ENCODE measurements around the gene LRMDA.

Gene LRMDA

DNA sequence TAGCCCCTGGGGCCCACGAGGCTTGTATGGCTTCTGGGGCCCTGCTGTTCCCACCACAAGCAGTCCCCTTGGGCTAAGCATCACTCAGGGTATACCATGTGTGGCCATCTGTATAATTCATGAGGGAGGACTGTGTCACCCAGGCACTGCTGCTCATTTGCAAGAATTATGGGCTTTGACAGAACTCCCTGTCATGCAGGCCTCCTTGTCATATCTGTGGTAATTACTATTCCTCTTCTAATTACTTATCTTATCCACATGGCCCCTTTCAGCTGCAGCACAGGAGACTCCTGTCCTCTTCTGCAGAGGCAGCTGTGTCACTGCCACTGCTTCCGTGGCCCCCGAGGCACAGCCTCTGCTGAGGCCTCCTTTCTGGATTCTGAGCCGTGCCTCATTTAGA, 46.3 kb downstream of the LRMDA start:
- no peak for DNase-seq

DNA sequence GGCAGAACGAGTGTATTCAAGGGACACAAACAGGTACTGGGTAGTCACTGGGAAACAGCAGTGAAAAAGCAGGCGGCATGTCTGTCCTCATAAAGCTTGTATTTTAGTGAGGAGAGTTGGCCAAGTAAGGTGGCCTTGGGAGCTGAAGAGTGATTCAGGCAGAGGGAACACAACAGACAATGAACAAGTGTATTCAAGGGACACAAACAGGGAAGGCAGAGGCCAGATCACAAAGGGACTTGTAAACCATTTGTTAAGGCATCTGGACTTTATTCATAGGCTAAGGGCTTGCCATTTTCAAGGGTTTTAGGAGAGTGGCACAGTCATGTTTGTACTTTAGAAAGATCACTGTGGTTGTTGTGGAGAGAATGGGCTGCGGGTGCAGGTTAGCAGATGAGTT, 49.0 kb downstream of the LRMDA start:
- no peak for DNase-seq

DNA sequence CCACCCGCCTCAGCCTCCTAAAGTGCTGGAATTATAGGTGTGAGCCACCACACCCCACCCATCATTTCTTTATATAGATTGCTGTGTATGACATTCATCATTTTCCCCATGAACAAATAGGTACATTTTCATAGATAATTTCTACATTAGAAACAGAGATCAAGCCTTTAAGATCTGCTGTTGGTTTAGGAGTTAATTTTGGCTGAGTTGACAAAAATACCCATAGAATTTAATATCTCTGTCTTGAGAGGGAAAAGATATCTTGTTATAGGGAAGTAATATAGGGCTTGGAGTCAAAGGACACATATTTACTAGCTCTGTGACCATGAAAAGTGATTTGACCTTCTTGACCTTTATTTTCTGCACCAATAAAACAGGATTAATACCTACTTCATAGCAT, 51.8 kb downstream of the LRMDA start:
- no peak for DNase-seq

DNA sequence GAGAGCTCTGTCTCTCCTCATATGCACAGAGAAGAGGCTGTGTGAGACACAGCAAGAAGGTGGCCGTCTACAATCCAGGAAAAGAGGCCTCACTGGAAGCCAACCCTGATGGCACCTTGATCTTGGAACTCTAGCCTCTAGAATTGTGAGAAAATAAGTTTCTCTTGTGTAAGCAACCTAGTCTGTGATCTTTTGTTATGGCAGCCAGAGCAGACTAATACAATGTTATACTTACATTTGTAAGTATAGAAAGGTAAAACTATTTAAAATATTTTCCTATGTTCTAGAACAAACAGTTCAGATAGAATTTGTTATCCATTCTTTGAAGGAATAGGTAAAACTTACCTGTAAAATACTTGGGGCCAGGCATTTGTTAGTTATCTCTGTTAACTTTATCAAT, 53.3 kb downstream of the LRMDA start:
- DNase-seq, result no peak

DNA sequence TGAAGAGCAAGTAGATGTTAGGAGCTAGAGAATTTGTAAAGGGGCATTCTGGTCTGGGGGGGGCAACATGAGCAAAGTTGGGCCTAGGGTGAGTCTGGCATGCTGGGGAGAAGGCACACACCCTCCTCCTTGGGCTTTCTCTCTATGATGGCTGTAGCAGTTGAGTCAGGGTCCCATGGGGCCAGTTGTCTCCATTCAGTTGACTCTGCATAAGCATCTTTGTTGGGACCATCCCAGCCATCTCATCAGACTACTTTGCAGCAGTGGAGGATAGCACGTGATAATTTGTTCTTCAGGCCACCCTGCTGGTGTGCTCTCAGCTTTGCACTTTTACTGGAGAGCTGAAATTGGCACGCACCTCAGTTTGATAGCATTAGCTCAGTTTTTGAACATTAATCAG, 55.2 kb downstream of the LRMDA start:
- no peak for DNase-seq

DNA sequence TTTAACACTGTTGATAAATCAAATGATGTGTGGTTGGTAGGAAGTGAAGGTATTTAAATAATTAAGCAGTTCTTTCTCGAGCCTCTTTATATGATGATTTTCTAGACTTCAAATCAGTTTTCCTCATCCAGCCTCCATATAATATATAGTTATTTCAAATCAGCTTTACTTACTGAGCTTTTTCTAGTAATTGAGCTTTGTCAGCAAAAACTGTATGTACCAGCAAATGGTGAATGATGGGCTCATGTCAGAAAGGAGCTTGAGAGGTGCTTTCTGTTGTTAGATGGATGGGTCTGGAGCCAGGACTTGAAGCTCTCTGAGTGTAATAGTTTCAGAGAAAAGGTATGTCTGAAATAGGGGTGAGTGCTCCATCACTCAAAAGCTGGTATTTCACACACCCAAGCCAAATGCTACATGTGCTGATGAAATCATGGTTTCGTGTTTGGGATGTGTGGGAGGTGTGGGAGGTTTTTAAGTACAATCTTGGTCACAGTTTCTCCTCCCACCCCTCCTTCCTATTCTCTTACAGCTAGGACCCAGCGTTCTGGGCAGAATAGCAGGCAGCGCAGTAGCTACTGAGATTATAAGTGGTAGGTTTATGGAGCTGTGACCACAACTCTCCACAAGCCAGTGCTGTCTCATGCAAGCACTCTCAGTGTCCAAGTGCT, 55.8 kb downstream of the LRMDA start:
- DNase-seq, result no peak

DNA sequence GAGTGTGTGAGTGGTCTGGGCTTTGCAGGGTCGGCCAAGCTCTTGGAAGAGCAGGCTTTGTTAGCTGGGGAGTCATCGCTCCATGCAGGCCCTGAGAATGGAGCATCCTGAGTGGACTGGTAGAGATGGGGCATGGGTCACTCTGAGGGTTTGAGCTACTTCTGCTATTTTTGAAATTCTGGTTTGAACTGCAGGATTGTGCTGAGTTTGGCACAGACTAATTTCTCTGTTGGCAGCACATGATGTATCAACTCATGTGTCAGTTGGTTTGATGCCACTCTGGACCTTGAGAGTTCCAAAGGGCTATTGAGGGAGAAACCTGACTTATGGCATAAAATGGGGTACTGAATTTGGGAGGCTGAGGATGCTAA, 56.3 kb downstream of the LRMDA start:
- DNase-seq, result no peak

DNA sequence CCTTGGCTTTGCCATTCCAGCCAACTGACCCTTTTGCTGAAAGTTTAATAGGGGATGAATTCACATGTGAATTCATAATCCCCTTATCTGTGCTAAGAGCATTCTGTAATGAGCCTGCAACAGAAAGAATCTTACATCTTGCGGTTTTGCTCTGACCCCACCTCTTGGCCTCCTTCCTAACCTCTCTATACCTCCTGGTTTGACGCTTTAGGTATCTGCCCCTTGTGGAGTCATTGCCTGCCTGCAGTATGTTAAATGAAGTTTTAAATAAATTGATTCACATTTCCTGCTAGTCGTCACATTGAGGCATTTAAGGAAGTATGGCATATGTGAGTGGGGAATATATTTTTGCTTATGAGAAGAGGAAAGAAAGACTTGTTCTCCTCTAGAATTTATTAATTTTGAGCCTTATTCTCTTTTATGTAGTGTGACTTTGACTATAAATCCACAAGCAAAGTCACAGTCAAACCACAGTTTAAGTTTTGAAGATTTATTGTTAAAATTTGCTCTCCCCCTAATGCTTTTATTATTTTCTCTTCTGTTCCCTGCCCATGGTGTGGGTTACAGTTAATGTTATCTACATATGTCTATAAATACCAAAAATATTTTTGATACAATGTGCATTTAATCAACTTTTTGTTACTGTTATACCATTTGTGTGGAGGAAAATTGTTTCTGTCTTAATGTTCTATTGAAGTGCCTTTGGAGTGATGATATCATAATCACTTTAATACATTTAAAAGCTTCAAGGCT, 60.9 kb downstream of the LRMDA start:
- no peak for DNase-seq

DNA sequence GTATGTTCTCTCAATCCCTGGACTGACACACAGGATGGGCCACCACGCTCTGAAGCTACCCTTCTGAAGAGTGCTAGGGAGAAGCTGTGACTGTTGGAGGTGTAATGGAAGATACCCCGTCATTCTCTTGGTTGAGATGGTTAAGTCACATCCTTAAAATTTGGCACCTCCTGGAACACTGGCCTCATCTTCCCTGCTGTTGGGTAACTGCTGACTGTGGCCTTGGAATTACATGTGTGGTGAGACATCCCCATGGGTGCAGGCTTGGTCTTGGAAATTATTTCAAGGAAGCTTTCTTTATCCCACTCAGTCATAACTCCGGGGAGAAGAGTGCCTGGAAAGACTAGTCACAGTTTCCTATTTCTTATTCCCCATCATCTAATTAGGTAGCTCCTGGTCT, 62.0 kb downstream of the LRMDA start:
- no peak for DNase-seq

DNA sequence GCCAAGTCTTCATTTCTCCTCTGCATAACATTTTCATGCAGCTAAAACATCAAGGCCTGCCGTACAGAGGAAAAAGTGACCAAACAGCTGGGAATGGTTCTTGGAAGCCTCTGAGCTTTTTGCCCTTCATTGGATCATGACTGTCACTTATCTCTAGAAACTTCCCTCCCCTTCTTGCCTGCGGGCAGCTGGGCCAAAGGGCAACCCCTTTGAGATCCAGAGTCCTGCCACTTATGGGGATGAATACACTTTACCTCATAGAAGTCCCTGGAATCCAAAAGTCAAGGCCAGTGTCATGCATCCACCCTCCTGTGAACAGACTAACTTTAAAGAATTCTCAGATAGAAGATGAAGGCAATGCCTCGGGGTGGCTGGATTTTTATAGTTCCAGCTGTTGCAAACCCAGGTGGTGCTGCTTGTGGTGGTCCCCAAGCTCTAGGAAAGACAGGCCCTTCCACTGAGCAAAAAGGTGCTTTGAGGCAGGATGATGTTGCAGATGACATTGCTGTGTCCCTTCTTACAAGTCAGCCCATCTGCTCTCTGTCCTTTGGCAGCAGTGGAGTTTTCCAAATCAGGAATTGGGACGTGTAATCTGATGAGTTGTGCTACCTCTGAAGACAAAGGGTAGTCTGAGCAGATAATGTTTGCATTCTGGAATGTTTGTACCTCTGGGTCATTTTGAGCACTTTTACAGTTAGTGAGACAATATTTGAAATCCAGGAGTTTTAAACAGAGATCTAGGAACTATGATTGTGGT, 64.2 kb downstream of the LRMDA start:
- DNase-seq, result no peak

DNA sequence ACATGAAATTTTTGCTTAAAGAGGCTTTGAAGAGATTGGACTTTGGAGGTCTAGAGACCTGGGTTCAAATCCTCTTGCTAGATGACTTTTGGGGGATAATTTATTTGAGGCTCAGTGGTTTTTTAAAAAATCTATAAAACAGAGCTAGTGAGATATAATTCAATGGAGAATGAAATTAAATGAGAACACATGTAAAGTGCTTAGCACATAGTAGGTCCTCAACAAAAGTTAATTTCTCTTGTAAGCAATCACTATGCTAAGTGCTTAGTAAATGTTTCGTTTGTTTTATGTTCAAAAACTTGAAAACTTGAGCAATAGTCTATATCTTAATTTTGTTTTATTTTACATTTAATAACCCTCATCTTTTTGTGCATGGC, 64.8 kb downstream of the LRMDA start:
- no peak for DNase-seq

DNA sequence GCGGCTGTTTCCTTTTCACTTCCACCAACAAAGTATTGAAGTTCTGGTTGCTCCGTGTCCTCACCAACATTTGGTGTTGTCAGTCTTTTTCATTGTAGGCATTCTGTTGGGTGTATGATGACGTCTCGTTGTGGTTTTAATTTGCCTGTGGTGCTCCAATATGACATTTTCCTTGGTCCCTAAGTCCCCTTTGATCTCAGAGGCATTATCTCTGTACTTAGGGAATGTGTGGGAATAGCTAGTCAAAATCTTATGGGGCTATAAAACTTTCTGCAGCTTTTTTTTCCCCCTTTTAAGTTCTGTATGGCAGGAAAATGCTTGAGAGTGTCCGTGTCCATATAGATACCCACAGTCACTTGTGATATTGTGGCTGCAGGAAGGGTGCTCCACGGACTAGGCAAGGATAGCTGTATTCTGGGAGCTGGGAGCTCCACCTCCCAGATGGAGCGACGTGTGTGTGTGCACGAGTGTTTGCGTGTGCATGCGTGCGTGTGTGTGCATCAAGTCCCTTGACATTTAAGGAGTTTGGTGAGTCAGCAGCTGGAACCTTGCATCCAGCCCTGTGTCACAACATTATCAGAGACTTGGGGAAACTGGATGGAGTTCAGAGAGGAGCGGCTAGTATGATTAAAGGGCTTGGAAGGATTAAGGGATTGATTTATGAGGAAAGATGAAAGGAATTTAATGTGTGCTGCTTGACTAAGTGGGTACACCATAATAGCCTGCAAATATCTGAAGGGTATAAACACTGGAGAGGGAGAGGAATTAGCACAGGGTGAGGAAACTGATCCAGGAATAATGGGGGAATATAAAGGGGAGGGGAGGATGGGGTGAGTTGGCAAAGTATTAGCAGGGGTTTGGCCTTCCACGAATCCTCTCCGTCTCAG, 66.8 kb downstream of the LRMDA start:
- no peak for DNase-seq

DNA sequence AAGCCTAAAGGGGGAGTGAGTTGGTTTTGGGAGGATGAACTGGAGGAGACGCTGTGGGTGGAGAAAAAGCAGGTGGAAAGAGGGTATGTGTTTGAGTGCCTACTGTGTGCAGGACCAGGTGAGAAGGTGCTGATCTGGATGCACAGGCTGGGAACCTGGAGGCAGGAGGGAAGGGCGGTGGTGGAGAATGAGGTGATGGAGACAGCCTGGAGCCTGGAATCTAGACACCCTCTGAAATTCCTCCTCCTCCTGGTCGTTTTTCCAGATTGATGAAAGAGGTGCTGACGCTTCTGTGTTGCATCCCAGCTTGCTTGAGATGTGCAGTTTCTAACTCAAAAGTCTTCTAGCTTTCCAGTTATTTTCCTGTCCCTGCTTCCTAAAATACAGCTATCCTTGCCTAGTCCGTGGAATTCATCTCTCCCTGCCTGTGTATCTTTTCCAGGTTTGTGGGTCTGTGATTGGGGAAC, 67.5 kb downstream of the LRMDA start:
- DNase-seq, result no peak

DNA sequence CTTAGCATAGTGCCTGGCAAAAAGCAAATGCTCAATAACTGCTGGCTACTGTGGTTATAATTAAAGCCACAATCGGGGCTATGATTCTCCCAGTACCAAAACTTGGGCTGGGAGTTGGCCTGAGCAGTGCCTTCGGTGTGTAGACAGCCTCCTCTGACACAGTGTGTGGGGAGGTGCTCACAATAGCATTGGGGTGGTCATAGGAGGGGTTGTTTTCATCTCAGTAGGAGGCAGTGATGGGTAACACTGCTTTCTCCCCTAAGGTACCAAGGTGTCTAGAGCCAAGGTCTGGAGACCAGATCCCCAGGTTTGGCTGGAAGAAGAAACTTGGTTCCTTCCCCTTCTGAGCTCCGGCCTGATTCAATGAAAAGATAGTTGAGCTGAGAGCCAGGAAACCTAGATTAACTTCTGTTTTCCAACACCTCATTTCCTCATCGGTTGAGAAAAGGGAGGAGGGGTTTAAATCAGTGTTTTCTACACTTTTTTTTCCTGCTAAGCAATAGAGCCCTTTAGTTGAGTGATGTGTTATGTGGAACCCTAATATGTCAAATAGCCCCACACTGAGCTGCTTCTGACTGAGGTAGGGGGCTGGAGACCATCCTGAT, 68.2 kb downstream of the LRMDA start:
- DNase-seq, result no peak

DNA sequence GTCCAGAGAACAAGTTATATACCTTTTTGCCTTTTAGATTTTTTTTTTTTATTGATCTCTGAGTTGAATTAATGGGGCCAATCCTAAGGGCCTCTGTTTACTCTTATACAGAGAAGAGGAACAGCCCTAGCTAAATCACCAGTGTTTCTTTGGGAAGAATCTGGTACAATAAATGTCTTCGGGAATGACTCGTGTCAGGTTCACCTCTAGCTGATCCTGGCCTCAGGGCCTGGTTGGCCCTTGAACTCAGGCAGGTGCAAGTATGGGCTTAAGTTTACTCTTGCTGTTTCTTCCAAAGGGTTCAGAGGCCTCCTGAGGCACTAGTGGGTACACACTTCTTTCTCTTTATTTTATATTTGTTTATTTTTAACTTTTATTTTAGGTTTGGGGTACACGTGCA, 71.0 kb downstream of the LRMDA start:
- DNase-seq, result no peak

DNA sequence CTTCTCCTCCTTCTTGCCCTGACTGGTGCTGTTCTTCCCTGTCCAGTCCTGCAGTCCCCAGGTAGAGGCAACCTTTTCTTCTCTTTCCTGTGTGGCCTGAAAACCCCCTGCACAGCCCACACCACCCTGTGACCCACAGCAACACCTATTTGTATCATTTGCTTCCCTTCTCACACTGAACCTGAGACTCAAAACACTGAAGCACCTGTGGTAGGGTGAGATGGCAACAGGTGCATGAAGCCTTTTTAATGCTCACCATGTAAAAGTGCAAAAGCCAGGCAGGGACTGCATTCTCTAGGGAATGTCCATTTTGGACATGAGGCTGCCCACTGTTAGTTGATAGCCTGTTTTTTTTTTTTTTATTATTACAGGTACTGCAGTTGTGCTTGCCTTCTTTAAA, 71.4 kb downstream of the LRMDA start:
- no peak for DNase-seq

DNA sequence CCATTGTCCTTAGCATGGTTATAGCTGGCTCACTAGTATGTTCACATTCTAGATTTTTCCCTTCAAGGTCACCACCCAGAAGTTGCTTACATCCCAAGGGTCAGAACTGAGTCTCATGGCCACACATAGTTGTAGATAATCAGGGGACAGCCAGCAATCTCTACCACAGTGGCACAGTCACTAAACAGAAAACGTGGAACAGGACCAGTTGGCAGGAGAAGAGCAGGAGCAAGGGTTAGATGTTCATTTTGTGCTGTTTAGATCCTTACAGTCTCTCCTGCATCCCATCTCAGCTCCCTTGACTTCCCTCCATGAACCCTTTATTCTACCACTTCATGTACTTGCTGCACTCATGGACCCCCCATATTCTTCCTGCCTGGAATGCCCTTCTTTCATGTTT, 73.9 kb downstream of the LRMDA start:
- no peak for DNase-seq

DNA sequence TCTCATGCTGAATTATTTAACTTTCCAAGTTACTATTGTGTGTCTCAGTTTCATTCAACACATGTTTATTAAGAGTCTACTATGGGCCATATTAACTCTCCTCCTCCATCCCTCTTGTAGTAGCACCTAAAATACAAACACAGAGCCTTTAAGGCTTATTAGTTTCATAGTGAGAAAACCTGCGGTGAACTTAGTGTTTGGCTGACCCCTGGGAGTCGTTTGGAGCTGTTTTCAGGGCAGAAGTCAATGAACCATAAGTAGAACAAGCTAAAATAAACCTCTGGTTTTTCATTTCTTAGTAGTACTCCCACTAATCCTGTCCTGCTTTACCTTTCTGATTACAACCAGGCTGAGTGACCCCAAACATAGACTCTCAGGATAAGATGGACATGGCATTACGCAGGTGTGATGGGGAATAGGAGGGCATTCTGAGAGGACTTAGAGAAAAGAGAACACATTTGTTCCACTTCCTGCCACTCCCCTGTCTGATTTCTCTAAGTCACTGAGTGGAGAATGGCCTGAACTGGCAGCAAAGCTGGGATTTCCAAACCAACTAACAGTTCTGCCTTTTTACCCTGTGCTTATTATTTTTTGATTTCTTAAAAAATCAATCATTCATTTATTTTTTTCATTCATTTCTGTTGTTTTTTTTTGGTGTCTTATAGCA, 74.5 kb downstream of the LRMDA start:
- DNase-seq, result no peak

DNA sequence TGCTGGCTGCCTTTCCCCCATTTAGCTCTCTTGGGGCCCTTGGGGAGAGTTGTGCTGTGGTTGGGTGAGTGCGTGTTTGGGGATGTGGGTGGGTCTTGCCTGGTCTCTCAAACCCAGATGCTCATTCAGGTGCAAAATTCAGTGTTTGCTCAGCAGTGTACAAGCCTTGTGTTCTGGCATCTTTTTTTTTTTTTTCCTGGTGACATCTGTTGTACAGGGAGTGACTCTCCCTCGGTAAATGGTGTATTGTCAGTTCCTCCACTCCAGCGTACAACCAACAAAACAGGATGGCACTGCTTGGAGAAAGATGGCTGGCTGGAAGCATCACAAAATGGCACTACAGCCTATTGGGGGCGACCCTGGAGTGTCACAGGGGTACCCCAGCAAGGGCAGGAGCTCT, 75.5 kb downstream of the LRMDA start:
- DNase-seq, result no peak

DNA sequence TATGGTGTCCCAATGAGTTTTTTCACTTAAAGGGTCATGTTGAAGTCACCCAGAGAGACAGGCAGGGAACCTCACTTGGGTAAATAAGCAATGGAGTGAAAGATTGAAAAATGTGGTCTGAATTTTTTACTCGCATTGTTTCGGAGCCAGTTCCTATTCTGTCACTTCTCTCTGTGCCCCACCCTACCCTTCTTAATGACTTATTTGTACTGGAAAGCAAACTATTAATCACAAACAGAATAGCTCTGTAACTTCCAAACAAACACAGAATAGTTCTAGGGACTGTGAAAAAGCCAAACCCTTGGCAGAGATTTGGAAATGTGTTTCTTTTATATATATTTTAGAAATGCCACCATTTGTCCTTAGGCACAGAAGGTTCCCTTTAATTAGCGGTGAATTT, 76.0 kb downstream of the LRMDA start:
- DNase-seq, result no peak

DNA sequence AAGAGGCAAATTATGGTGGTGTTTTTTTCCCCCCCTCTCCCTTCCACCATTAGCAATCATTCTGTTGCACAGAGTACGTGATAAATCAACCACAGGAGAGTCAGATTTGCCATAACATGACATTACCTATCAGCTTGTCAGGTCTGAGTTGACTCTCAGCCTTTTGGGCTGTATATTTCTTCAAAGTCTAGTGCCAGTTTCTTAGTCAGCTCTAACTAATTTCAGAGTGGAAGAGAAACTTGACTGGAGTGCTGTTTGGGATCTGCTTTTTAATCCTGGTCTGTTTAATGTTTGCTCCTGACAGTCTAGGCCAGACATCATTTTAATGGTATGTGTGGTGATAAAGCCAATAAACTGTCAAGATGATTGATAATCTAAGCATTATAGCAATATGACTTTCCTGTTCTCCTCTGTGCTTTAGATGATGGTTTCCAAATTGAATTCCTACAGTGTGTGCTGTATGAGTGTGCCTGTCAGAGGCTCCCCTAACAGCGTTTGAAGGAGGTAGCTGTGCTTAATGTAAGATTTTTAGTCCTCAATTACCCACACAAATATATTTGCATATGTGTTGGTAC, 76.9 kb downstream of the LRMDA start:
- no peak for DNase-seq

DNA sequence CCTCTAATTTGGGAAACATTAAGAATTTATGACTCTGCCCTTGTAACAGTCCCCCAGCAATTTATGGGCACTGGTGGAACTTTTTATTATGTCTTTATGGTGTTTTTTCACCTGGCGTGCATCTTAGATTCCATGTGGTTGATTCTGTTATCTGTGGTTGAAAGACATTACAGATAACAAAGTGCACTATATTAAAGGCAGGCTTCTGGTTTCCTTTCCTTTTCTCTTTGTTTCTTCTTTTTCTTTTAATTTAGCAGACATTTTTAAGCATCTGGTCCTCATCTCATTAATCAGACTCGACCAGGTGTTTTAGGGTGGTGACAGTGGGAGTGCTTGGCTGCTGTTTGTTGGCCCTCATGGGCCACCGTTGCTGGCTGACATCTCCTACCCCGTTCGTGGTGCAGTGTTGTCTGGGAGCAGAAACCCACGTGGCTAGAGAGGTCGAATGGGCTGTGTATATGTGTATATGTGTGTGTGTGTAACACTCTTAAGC, 77.4 kb downstream of the LRMDA start:
- no peak for DNase-seq
